ENCODE results near the gene RFNG.

The RFNG gene

DNA sequence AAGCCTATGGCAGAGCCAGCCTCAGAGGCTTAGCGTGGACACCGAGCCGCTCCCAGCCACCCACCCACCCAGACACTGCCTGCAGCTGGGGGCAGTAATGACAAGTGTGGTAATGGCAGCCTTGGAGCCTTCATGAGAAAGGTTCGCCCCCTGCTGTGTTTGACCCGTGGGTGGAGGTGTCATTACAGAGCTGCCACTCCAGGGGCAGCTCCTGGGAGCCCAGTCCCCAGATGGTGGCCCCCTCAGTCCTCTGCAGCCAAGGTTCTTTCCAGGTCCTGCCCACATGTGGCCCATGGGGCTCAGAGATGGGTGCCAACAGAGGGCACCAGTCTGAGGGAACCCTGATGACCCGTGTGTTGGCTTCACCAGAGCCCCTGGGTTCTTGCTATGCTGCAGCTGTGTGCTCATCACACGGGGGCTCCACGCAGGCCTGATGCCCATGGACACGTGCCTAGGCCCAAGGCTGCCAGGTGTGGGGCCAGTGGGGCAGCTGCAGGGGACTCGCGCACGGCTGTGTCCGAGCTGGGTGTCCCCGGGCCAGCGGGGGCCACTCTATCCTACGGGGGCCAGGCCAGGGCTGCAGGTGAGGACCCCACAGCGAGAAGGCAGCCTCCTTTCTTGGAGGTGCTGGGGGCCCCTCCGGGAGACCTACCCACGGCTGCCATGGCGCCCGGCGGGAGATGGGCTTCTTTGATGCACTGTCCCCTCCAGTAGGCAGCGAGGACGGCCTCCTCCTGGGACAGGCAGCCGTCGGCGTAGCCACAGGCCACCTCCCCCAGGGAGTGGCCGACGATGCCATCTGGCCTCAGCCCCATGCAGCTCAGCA is 38.3 kb upstream of the RFNG start:
- no peak for DNase-seq (ENCODE audit: low read depth, low spot score)

DNA sequence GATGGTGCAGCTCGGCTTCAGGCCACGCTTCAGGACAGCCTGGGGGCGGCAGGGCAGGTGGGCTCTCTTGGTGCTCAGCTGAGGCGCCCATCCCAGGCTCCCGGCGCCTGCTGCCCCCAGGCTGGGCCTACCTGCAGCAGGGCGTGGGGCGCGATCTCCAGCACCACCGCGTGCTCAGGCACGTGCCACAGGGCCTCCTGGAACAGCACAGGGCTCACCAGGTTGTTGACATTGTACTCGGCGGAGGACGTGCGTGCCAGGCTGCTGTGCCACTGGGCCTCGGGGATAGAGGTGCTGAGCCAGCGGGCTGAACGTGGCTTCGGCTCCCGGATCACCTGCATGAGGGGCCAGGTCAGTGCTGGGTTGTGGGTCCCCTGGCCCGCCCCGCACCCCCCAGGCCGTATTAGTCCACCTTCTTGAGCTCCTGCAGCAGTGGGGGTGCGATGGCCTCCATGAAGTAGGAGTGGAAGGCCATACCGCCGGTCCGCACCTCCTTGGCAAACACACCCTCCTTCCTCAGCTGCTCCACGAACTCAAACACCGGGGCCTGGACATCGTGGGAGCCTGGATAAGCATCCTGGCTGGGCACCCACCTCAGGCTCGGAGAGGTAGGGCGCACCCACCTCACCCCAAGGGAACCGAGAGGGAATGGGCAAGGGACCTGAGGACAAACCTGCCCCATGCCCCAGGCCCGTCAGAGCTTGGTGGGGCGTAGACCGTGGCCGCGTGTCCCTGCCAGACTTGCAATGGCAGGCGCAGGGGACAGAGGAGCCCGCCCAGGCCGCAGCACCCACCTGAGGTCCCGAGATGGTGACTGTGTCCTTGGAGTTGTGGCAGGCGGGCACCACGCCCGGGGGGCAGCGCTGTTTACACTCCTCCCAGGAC is 37.5 kb upstream of the RFNG start:
- DNase-seq (ENCODE audit: low read depth, low spot score), result no peak

- no peak for DNase-seq (ENCODE audit: low read depth, low spot score)
Measured at GRCh38 chr17:82087961-82088837, 36.6 kb upstream of the RFNG start.

DNA sequence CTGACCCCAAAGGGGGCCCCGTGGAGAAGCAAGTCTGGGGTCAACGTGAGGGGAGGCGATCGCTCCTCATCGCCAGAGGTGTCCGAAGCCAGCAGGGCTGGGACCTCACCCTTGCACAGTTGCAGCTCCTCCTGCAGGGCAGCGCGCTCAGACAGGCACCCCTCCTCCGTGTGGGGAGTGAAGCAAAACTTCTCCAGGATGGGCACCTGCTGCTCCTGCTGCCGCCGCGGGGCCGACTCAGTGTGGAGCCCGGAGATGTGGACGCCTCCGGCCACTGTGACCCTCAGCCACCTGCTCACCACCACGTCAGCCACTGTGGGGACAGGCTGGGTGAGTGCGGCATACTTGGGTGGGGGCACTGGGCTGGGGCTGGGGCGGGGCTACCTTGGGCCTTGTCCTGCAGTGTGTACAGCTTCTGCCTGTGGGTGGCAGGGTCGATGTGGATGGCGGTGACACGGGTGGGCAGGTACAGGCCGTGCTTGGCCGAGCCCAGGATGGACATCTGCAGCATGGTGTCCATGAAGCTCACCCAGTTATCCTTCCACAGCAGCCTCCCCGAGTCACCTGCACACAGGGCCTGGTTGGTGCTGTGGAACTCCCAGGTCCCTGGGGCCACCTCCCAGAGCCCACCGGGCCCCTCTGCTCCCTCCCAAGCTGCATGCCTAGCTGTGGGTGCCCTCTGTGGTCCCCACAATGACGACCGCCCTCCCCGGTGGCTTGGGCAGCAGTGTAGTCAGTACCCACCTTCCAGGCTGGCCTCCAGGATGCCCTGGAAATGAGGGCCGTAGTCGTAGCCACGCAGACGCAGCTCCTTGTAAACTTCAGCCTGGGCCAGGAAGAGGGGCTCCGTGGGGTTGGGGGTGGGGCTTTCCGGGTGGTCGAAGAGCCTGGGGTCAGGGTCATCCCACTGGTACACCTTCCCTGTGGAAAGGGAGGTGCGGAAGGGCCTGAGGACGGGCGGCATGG is 35.6 kb upstream of the RFNG start:
- no peak for DNase-seq (ENCODE audit: low read depth, low spot score)

DNA sequence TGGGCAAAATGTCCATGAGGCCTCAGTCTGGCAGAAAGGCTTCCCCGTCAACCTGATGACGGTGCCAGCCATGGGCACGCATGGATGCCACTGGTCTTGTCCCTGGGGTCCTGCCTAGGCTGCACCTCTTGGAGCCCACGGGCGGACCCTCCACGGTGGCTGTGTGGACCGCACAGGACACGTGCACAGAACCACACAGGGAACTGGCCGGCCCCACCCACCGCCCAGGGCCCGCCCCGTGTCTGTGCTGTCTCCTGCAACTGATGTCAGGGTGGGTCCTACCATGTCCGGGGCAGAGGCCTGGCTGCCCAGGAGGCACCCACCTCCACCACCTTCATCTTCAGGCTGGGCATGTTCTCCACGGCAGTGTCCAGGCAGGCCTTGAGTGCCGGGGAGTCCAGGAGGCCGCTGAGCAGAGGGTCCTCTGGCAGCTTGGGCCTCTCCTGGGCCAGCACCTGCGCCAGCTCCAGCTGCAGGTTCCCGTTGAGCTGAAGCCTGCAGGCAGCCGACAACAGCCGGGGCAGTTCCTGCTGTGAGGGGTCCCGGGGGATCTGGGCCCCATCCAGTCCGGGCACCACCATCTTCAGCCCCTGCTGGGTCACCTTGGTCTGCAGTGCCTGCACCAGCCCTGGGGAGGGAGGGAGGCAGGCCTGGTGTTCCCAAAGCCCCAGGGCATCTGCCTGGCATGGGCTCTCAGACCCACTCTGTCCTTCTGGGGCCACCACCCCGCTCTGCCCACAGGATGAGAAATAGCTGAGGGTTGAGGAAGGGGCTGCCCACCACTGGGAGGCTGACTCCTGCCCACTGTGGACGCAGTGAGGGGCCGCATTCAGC is 34.5 kb upstream of the RFNG start:
- no peak for DNase-seq (ENCODE audit: low read depth, low spot score)

DNA sequence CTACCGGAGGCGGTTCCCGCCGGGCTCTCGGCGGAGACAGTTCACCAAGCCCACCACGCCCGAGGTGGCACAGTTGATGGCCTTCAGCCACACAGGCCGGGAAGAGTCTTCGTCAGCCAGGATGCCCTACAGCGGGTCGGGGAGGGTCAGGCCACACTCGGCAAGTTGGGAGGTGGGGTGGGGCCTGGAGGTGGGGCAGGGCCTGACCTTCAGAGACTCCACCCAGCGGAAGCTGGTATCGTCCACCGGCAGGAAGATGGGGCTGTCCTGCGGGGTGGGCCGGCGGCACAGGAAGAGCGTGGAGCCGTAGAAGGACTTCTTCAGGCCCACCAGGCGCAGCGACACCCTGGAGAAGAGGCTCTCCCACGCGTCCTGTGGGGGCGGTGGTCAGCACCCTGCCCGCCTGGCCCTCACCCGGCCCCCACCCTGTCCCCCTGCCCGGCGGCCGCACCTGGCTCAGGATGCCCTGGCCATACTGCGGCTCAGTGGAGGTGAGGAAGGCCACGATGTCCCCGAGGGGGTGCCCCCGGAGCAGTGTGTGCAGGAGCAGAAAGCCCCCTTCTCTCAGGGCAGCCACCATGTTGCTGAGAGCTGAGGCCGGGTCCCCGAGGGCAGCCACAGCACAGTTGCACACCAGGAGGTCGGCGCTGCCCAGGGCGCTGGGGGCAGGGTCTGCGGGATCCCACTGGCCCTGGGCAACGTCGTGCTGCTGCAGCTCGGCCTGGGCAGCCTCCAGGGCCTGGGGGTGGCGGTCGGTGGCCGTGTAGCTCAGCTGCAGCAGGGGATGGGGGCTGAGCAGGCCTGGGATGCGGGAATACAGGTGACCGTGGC is 33.6 kb upstream of the RFNG start:
- DNase-seq (ENCODE audit: low read depth, low spot score), result no peak

GRCh38 chr17:82084373-82085030 is 32.9 kb upstream of the RFNG start:
- DNase-seq (ENCODE audit: low read depth, low spot score), result no peak

- no peak for DNase-seq (ENCODE audit: low read depth, low spot score)
Measured at GRCh38 chr17:82083533-82084359, 32.1 kb upstream of the RFNG start.

GRCh38 chr17:82083009-82083408 is 31.4 kb upstream of the RFNG start:
- no peak for DNase-seq (ENCODE audit: low read depth, low spot score)

DNA sequence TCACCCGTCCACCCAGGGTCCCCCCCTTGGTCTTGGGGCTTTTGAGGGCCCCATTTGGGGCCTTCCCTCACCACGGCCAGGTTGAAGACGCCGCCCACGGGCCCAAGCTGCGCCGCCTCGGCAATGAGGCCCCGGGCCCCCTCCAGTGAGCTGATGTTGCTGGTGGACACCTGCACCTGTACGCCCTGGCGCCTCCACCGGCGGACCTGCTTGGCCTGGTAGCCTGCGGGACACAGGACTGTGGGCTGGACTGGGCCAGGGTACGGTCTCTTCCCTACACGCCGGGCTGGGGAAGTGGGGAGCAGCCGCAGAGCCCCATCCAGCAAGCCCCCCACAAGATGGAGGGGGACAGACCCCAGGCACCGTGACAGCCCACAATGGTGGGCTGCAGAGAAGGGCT is 30.8 kb upstream of the RFNG start:
- DNase-seq (ENCODE audit: low read depth, low spot score), result no peak

DNA sequence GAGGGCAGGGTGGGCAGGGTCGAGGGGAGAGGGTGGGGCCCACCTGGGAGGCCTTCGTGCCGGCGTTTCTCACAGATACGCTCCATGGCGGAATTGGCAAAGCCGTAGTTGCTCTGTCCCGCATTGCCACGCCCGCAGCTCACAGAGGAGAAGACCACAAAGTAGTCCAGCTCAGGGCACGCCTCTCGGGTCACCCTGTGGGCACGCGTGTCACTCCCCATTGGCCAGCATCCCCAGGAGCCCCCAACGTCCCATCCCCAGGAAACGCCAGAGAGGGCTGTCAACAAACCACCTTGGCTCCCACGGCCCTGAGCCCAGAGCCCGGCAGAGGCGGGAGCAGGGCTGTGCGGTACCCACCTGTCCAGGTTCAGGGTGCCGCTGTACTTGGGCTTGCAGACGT is 30.4 kb upstream of the RFNG start:
- DNase-seq (ENCODE audit: low read depth, low spot score), result no peak

DNA sequence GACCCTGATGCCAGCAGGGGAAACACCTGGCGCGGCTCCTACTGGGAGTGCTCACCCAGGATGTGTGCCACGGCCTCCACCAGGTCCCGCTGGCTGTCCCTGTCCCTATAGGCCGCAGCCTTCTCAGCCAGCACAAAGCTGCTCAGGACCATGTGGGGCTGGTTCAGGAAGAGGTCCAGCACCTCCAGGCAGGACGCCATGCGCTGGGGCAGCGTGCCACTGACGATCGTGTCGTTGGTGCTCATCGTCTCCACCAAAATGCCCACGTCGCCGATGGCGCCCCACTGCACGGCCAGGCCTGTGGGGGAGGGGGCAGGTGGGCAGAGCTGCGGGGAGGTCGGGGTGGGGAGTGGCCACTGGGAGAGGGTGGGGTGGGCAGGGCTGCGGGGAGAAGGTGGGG is 29.9 kb upstream of the RFNG start:
- no peak for DNase-seq (ENCODE audit: low read depth, low spot score)

DNA sequence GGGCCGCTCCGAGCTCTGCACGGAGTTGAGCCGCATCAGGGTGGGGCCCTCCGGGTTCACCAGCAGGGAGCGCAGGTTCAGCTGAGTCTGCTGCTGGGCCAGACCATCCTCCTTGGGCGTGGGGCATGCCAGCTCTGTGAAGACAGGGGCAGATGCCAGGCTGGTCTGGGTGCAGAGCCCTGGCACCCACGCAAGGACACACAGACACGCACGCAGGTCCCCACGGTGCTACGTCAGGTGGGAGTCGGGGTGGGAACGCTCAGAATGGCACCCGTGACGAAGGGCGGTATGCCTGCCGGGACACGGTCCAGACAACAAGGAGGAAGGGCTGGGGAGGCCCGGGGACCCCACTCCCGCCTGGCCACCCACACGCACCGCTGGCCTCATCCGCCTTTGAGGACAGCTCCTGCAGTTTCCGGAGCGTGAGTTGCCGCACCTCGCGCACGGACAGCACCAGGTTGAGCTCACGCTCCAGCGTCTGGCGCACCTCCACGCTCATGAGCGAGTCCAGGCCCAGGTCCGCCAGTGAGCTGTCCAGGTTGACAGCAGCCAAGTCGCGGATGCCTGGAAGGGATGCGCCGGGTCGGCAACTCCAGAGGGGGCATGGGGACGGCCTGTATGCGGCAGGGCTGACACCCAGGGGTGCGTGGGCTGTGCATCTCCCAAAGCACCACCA is 29.3 kb upstream of the RFNG start:
- no peak for DNase-seq (ENCODE audit: low read depth, low spot score)

DNA sequence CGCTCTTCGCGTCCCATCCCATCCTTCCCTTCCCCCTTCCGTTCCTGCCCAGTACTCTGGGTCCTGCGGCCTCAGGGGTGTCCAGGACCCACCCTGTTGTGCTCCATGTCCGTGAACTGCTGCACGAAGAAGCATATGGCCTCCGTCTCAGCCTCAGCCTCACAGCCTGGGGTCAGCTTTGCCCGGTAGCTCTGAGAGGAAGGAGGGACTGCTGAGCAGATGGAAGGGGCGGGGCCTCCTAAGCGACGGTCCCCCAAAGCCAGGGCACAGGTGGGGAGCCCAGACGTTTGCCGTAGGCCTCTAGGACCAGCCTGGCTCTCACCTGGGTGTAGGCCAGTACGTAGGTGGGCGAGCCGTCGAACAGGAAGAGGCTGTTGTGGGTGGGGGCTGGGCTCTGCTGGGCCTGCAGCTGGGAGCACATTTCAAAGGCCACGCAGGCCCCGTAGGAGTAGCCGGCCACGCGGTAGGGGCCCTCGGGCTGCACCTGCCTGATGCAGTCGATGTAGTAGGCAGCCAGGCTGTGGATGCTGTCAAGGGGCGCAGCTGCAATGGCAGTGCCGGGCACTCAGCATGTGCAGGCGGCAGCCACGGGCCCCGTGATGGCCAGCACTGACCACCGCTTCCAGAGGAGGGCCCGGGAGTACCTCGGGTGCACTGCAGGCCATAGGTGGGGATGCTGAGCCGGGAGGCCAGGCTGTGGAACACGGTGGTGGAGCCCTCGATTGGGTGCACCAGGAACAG is 28.6 kb upstream of the RFNG start:
- no peak for DNase-seq (ENCODE audit: low read depth, low spot score)

DNA sequence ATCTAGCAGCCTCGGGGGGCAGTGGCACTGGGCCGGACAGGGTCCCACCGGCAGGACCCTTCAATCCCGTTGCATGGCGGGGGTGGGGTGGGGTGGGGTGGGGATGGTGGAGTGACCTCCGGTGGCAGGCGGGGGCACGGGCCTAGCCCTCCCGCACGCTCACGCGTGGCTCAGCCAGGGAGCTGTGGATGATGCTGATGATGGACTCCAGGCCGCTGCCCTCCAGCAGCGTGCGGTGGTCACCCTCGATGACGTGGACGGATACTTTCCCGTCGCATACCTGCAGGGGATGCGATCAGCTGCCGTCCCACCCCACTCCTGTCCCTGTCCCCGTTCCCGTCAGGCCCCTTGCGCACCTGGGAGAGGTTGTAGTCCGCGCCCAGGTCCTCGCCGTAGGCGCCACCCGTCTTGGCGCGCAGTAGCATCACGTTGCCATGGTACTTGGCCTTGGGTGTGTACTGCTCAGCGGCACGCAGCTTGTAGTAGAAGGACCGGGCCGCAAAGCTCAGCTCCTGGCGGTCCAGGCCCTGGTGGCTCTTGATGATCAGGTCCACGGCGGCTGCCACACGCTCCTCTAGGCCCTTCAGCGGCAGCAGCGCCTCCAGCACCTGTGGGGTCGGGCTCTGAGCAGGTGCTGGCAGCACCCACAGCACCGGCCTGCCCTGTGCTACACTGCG is 27.5 kb upstream of the RFNG start:
- no peak for DNase-seq (ENCODE audit: low read depth, low spot score)

DNA sequence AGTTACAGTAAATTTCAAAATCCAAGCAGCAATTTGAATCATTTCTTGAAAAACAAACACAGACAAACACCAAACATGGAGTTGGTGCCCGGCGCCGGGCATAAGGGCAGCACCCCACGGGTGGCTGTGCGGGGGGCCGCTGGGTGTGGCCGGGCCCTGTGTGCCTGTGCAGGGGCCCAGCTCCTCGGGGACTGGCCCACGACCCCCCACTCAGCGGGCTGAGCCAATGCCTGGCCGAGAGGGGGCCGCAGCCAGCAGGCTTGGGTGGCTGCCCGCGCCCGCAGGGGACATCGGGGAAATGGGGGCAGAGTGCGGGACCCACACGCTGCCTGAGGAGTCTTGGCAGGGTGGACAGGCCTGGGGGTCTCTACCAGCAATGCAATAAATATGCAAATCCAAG is 26.8 kb upstream of the RFNG start:
- no peak for DNase-seq (ENCODE audit: low read depth, low spot score)

Measured in iPS DF 19.7 (cell line).